Measurements from ENCODE around the gene FSIP2.
A peak's percentile ranks its signal among the peaks of the same experiment; 100 is the strongest.

Gene FSIP2

DNA sequence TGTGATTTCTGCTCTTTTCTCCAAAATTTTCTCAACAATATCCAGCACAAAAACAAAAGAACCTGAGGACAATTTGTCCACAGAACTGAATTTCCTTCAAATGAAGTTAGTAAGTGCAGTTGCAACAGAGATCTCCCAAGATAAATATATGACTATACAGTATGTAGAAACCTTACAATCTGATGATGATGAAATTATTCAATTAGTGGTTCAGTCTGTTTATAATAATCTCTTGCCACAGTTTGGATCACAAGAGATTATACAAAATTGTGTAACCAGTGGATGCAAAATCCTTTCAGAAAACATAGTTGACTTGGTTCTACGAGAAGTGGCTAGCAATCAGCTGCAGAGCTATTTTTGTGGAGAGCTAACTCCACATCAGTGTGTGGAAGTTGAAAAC, 68.7 kb downstream of the FSIP2 start:
- no peak overlapping the region for H3K27ac ChIP-seq (ENCODE audit: low read depth, low read length)

DNA sequence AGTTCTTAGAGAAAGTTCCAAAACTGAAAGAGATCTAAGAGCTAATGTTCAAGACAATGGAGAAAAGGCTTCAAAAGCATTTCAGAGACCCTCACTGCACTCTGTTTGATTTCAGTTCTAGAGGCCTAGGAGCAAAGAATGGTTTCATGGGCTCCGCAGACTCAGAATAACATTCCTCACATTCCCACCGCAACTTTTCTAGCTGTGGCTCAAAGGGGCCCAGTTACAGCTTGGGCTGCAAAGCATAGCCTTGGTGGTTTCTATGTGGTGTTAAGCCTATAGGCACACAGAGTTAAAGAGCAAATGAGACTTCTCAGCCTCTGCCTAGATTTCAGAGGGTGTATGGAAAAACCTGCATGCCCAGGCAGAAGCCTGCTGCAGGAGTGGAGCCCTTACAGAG, 73.0 kb downstream of the FSIP2 start:
- H3K27ac ChIP-seq (ENCODE audit: low read depth, low read length) = no peak overlapping the region
- H4K12ac ChIP-seq (ENCODE audit: low read depth, low read length) = no peak overlapping the region
- no peak overlapping the region for H2BK120ac ChIP-seq (ENCODE audit: insufficient read depth, low read length, poor library complexity)
- no peak overlapping the region for H2AK5ac ChIP-seq (ENCODE audit: low read length)
- H4K8ac ChIP-seq (ENCODE audit: low read depth, low read length) = no peak overlapping the region
- no peak overlapping the region for H3K18ac ChIP-seq (ENCODE audit: low read length)
- WGBS (ENCODE audit: extremely low coverage, insufficient coverage, insufficient read length) = no CpG with 5 or more reads among the region's 2 CpGs
- no peaks in the 10 kb centered on the region for H3K27me3 ChIP-seq (ENCODE audit: insufficient read depth, low read length)
- H3K4me3 ChIP-seq (ENCODE audit: low read depth, low read length) = no peak overlapping the region
- H3K23ac ChIP-seq (ENCODE audit: low read length) = no peak overlapping the region
- no peak overlapping the region for H3K14ac ChIP-seq (ENCODE audit: low read length)
- no peaks in the 10 kb centered on the region for H3K36me3 ChIP-seq (ENCODE audit: control insufficient read depth in 1 of 2, insufficient read depth in 2 of 2, low read length in 2 of 2)
- no peak overlapping the region for H3K9ac ChIP-seq (ENCODE audit: low read length)
- no peak overlapping the region for H2BK12ac ChIP-seq (ENCODE audit: low read length)
- H3K9me3 ChIP-seq (ENCODE audit: insufficient read depth, low read depth, low read length) = no peaks in the 10 kb centered on the region
- no peak for DNase-seq
- no peak overlapping the region for H2AFZ ChIP-seq (ENCODE audit: insufficient read depth, low read length, poor library complexity)
- no peaks in the 10 kb centered on the region for H3K79me1 ChIP-seq (ENCODE audit: low read length)
- H3K4me1 ChIP-seq (ENCODE audit: control insufficient read depth in 1 of 2, insufficient read depth in 2 of 2, low read length in 2 of 2) = no peaks in the 10 kb centered on the region
- no peak overlapping the region for H3K4me2 ChIP-seq (ENCODE audit: low read length)
- H2BK5ac ChIP-seq (ENCODE audit: low read depth, low read length, poor library complexity) = no peak overlapping the region
- H4K91ac ChIP-seq (ENCODE audit: low read depth, low read length) = no peak overlapping the region
- H3K79me2 ChIP-seq (ENCODE audit: control insufficient read depth, insufficient read depth, low read length, poor library complexity) = no peaks in the 10 kb centered on the region
- no peak overlapping the region for H3K4ac ChIP-seq (ENCODE audit: low read depth, low read length)

More for the DNA sequence above, 68.7 kb downstream of the FSIP2 start:
- H2BK5ac ChIP-seq (ENCODE audit: low read depth, low read length, poor library complexity) = no peak overlapping the region
- H2BK120ac ChIP-seq (ENCODE audit: insufficient read depth, low read length, poor library complexity) = no peak overlapping the region
- H3K4ac ChIP-seq (ENCODE audit: low read depth, low read length) = no peak overlapping the region
- no peaks in the 10 kb centered on the region for H3K9me3 ChIP-seq (ENCODE audit: insufficient read depth, low read depth, low read length)
- no peak overlapping the region for H3K9ac ChIP-seq (ENCODE audit: low read length)
- WGBS (ENCODE audit: extremely low coverage, insufficient coverage, insufficient read length) = no CpG with 5 or more reads among the region's 1 CpG
- H4K12ac ChIP-seq (ENCODE audit: low read depth, low read length) = no peak overlapping the region
- H3K79me2 ChIP-seq (ENCODE audit: control insufficient read depth, insufficient read depth, low read length, poor library complexity) = no peaks in the 10 kb centered on the region
- no peak overlapping the region for H4K8ac ChIP-seq (ENCODE audit: low read depth, low read length)
- no peak overlapping the region for H2AFZ ChIP-seq (ENCODE audit: insufficient read depth, low read length, poor library complexity)
- no peak overlapping the region for H3K23ac ChIP-seq (ENCODE audit: low read length)
- H3K4me1 ChIP-seq (ENCODE audit: control insufficient read depth in 1 of 2, insufficient read depth in 2 of 2, low read length in 2 of 2) = no peaks in the 10 kb centered on the region
- H2AK5ac ChIP-seq (ENCODE audit: low read length) = no peak overlapping the region
- H2BK12ac ChIP-seq (ENCODE audit: low read length) = no peak overlapping the region
- H3K36me3 ChIP-seq (ENCODE audit: control insufficient read depth in 1 of 2, insufficient read depth in 2 of 2, low read length in 2 of 2) = no peaks in the 10 kb centered on the region
- H3K18ac ChIP-seq (ENCODE audit: low read length) = no peak overlapping the region
- H3K4me2 ChIP-seq (ENCODE audit: low read length) = no peak overlapping the region
- no peak overlapping the region for H3K14ac ChIP-seq (ENCODE audit: low read length)
- no peak overlapping the region for H4K91ac ChIP-seq (ENCODE audit: low read depth, low read length)
- DNase-seq = peak in 1 of 2 donors; percentile 31
- H3K4me3 ChIP-seq (ENCODE audit: low read depth, low read length) = no peak overlapping the region
- H3K27me3 ChIP-seq (ENCODE audit: insufficient read depth, low read length) = no peaks in the 10 kb centered on the region
- H3K79me1 ChIP-seq (ENCODE audit: low read length) = no peaks in the 10 kb centered on the region

DNA sequence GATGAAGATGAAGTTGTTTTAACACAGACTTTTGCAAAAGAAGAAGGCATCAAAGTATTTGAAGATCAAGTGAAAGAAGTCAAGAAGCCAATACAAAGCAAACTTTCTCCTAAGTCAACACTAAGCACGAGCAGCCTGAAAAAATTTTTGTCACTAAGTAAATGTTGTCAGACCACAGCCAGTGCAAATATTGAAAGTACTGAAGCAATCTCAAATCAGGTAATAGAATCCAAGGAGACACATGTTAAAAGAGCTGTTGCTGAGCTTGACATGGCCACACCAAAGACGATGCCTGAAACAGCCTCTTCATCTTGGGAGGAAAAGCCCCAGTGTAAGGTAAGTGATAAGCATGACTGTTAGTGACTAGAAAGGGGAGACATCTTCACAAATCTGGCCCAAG, 75.1 kb downstream of the FSIP2 start:
- DNase-seq = no peak
- Histone ChIP-seq H3K4me2 (ENCODE audit: low read length) (no peak overlapping the region), H2BK120ac (ENCODE audit: insufficient read depth, low read length, poor library complexity) (no peak overlapping the region), H3K79me1 (ENCODE audit: low read length) (no peaks in the 10 kb centered on the region), H2AFZ (ENCODE audit: insufficient read depth, low read length, poor library complexity) (no peak overlapping the region), H4K12ac (ENCODE audit: low read depth, low read length) (no peak overlapping the region), H2BK5ac (ENCODE audit: low read depth, low read length, poor library complexity) (no peak overlapping the region), H3K18ac (ENCODE audit: low read length) (no peak overlapping the region), H3K9ac (ENCODE audit: low read length) (no peak overlapping the region), H3K4ac (ENCODE audit: low read depth, low read length) (no peak overlapping the region), H3K9me3 (ENCODE audit: insufficient read depth, low read depth, low read length) (no peaks in the 10 kb centered on the region), H3K4me3 (ENCODE audit: low read depth, low read length) (no peak overlapping the region), H2AK5ac (ENCODE audit: low read length) (no peak overlapping the region), H3K79me2 (ENCODE audit: control insufficient read depth, insufficient read depth, low read length, poor library complexity) (no peaks in the 10 kb centered on the region), H3K27ac (ENCODE audit: low read depth, low read length) (no peak overlapping the region), H3K27me3 (ENCODE audit: insufficient read depth, low read length) (no peaks in the 10 kb centered on the region), H4K8ac (ENCODE audit: low read depth, low read length) (no peak overlapping the region), H4K91ac (ENCODE audit: low read depth, low read length) (no peak overlapping the region), H3K4me1 (ENCODE audit: control insufficient read depth in 1 of 2, insufficient read depth in 2 of 2, low read length in 2 of 2) (no peaks in the 10 kb centered on the region), H3K23ac (ENCODE audit: low read length) (no peak overlapping the region), H3K36me3 (ENCODE audit: control insufficient read depth in 1 of 2, insufficient read depth in 2 of 2, low read length in 2 of 2) (no peaks in the 10 kb centered on the region), H2BK12ac (ENCODE audit: low read length) (no peak overlapping the region), H3K14ac (ENCODE audit: low read length) (no peak overlapping the region)
- no CpG with 5 or more reads among the region's 2 CpGs for WGBS (ENCODE audit: extremely low coverage, insufficient coverage, insufficient read length)

DNA sequence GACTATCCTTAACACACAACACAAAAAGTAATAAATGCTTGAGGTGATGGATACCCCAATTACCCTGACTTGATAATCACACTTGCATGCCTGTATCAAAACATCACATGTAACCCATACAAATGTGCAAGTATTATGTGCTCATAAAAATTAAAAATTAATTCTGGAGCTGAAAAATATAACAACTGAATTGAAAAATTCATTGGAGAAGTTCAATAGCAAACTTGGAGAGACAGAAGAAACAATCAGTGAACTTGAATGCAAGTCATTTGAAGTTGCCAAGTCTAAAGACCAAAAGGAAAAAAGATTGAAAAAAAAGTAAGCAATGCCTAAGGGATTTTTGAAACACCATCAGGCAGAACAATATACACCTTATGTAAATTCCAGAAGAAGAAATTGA, 79.4 kb downstream of the FSIP2 start:
- H3K14ac ChIP-seq (ENCODE audit: low read length) = no peak overlapping the region
- no peak overlapping the region for H3K4me2 ChIP-seq (ENCODE audit: low read length)
- H3K9me3 ChIP-seq (ENCODE audit: insufficient read depth, low read depth, low read length) = no peaks in the 10 kb centered on the region
- H2BK12ac ChIP-seq (ENCODE audit: low read length) = no peak overlapping the region
- H4K12ac ChIP-seq (ENCODE audit: low read depth, low read length) = no peak overlapping the region
- no peaks in the 10 kb centered on the region for H3K79me1 ChIP-seq (ENCODE audit: low read length)
- H3K23ac ChIP-seq (ENCODE audit: low read length) = no peak overlapping the region
- no peaks in the 10 kb centered on the region for H3K36me3 ChIP-seq (ENCODE audit: control insufficient read depth in 1 of 2, insufficient read depth in 2 of 2, low read length in 2 of 2)
- H2AFZ ChIP-seq (ENCODE audit: insufficient read depth, low read length, poor library complexity) = no peak overlapping the region
- no peak overlapping the region for H4K91ac ChIP-seq (ENCODE audit: low read depth, low read length)
- H2BK5ac ChIP-seq (ENCODE audit: low read depth, low read length, poor library complexity) = no peak overlapping the region
- H3K4ac ChIP-seq (ENCODE audit: low read depth, low read length) = no peak overlapping the region
- no peaks in the 10 kb centered on the region for H3K4me1 ChIP-seq (ENCODE audit: control insufficient read depth in 1 of 2, insufficient read depth in 2 of 2, low read length in 2 of 2)
- H3K18ac ChIP-seq (ENCODE audit: low read length) = no peak overlapping the region
- H3K9ac ChIP-seq (ENCODE audit: low read length) = no peak overlapping the region
- H3K4me3 ChIP-seq (ENCODE audit: low read depth, low read length) = no peak overlapping the region
- H2AK5ac ChIP-seq (ENCODE audit: low read length) = no peak overlapping the region
- no peak overlapping the region for H3K27ac ChIP-seq (ENCODE audit: low read depth, low read length)
- no peaks in the 10 kb centered on the region for H3K79me2 ChIP-seq (ENCODE audit: control insufficient read depth, insufficient read depth, low read length, poor library complexity)
- H4K8ac ChIP-seq (ENCODE audit: low read depth, low read length) = no peak overlapping the region
- no peak for DNase-seq
- H2BK120ac ChIP-seq (ENCODE audit: insufficient read depth, low read length, poor library complexity) = no peak overlapping the region
- H3K27me3 ChIP-seq (ENCODE audit: insufficient read depth, low read length) = no peaks in the 10 kb centered on the region
